ENCODE results near the gene DEPDC5. TPM values are rescaled to one million over a fixed set of nuclear protein-coding genes. Genes with fewer than 3 reads are reported as not detected.

DEPDC5 gene
- total RNA-seq, 1 experiment from 2014 or later = 13.3 TPM

- Mint-ChIP-seq H3K27ac (ENCODE audit: low read depth, unreplicated experiment) (no peak overlapping the region), H3K4me3 (ENCODE audit: unreplicated experiment) (no peak overlapping the region), H3K4me1 (ENCODE audit: insufficient read depth, unreplicated experiment) (peaks cover 14% of the 10 kb centered on the region), H3K27me3 (ENCODE audit: insufficient read depth, unreplicated experiment) (no peaks in the 10 kb centered on the region), H3K9me3 (ENCODE audit: unreplicated experiment) (no peaks in the 10 kb centered on the region), H3K36me3 (ENCODE audit: insufficient read depth, unreplicated experiment) (peaks cover 62% of the 10 kb centered on the region)
- ChIA-PET POLR2A (interaction anchor here (2.9 kb wide), 1 partner anchor 10 kb away, joined by 15 read pairs; no protein-coding TSS in a partner anchor), CTCF (interaction anchor here (0.6 kb wide), 1 partner anchor 14 kb away, joined by 4 read pairs; no protein-coding TSS in a partner anchor)
- no TSS peak for BruUV-seq (replicated peaks)
- TF ChIP-seq CTCF (IDR thresholded peaks at IDR 0.05; ENCODE audit: unreplicated experiment) = no peak
- DNase-seq (ENCODE audit: unreplicated experiment) = no peak
- intact Hi-C loops (cut with micrococcal nuclease) = no loop called here
Measured at GRCh38 chr22:31840585-31840984, 86.8 kb downstream of the DEPDC5 start.

GRCh38 chr22:31841078-31841827 lies 87.4 kb downstream of the DEPDC5 start:
- no peak overlapping the region for H3K4me3 Mint-ChIP-seq (ENCODE audit: unreplicated experiment)
- peaks cover 14% of the 10 kb centered on the region for H3K4me1 Mint-ChIP-seq (ENCODE audit: insufficient read depth, unreplicated experiment)
- TF ChIP-seq CTCF (IDR thresholded peaks at IDR 0.05; ENCODE audit: unreplicated experiment) = no peak
- H3K27ac Mint-ChIP-seq (ENCODE audit: low read depth, unreplicated experiment) = no peak overlapping the region
- CTCF ChIA-PET = interaction anchor here (0.6 to 0.9 kb wide), 2 partner anchors 14 to 423 kb away, joined by 3 to 4 read pairs; no protein-coding TSS in a partner anchor
- peaks cover 68% of the 10 kb centered on the region for H3K36me3 Mint-ChIP-seq (ENCODE audit: insufficient read depth, unreplicated experiment)
- H3K9me3 Mint-ChIP-seq (ENCODE audit: unreplicated experiment) = no peaks in the 10 kb centered on the region
- intact Hi-C loops (cut with micrococcal nuclease) = no loop called here
- no peaks in the 10 kb centered on the region for H3K27me3 Mint-ChIP-seq (ENCODE audit: insufficient read depth, unreplicated experiment)
- no peak for DNase-seq (ENCODE audit: unreplicated experiment)
- POLR2A ChIA-PET = interaction anchor here (0.6 to 0.7 kb wide), 2 partner anchors 12 to 104 kb away, joined by 3 read pairs; no protein-coding TSS in a partner anchor
- no TSS peak for BruUV-seq (replicated peaks)

DNA sequence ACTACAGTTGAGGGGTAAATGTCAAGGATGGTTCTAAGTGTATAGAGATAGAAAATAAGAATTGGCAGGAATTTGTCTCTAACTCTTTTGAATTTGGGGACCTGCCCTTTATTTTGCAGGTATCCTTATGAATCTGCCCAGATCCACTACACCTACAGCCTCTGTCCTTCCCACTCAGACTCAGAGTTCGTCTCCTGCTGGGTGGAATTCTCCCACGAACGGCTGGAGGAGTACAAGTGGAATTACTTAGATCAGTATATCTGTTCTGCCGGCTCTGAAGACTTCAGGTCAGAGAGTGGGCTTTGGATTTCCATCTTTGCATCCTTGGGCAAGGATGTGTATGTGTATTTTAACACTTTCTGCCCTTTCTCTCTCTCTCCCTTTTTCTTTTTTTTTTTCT lies 89.7 kb downstream of the DEPDC5 start:
- Mint-ChIP-seq H3K27me3 (ENCODE audit: insufficient read depth, unreplicated experiment) (no peaks in the 10 kb centered on the region), H3K9me3 (ENCODE audit: unreplicated experiment) (no peaks in the 10 kb centered on the region), H3K27ac (ENCODE audit: low read depth, unreplicated experiment) (no peak overlapping the region), H3K4me1 (ENCODE audit: insufficient read depth, unreplicated experiment) (peaks cover 10% of the 10 kb centered on the region), H3K4me3 (ENCODE audit: unreplicated experiment) (no peak overlapping the region), H3K36me3 (ENCODE audit: insufficient read depth, unreplicated experiment) (peaks cover 73% of the 10 kb centered on the region)
- no peak for DNase-seq (ENCODE audit: unreplicated experiment)
- ChIA-PET CTCF (no interaction called here), POLR2A (interaction anchor here (1.5 kb wide), 1 partner anchor 27 kb away, joined by 6 read pairs; no protein-coding TSS in a partner anchor)
- intact Hi-C loops (cut with micrococcal nuclease) = no loop called here
- no TSS peak for BruUV-seq (replicated peaks)
- TF ChIP-seq CTCF (IDR thresholded peaks at IDR 0.05; ENCODE audit: unreplicated experiment) = no peak

DNA sequence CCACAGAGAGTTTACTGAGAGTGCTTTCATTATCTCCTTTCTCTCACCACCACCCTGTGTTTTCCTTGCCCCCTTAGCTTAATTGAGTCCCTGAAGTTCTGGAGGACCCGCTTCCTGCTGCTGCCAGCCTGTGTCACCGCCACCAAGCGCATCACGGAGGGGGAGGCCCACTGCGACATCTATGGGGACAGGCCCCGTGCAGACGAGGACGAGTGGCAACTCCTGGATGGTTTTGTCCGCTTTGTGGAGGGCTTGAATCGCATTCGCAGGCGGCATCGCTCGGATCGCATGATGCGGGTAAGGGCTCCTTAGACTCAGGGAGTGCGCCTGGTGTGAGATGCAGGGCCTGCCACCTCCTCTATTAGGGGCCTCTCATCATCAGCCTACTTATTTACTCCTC lies 91.1 kb downstream of the DEPDC5 start:
- BruUV-seq (replicated peaks) = no TSS peak
- intact Hi-C loops (cut with micrococcal nuclease) = no loop called here
- Mint-ChIP-seq H3K36me3 (ENCODE audit: insufficient read depth, unreplicated experiment) (peaks cover 70% of the 10 kb centered on the region), H3K27ac (ENCODE audit: low read depth, unreplicated experiment) (no peak overlapping the region), H3K4me1 (ENCODE audit: insufficient read depth, unreplicated experiment) (no peaks in the 10 kb centered on the region), H3K4me3 (ENCODE audit: unreplicated experiment) (no peak overlapping the region), H3K27me3 (ENCODE audit: insufficient read depth, unreplicated experiment) (no peaks in the 10 kb centered on the region), H3K9me3 (ENCODE audit: unreplicated experiment) (no peaks in the 10 kb centered on the region)
- CTCF ChIA-PET = interaction anchor here (0.5 to 2.7 kb wide), 2 partner anchors 11 to 178 kb away, joined by 3 to 7 read pairs; no protein-coding TSS in a partner anchor
- no peak for DNase-seq (ENCODE audit: unreplicated experiment)
- POLR2A ChIA-PET = interaction anchor here (0.6 kb wide), 1 partner anchor 159 kb away, joined by 3 read pairs; no protein-coding TSS in a partner anchor
- no peak for TF ChIP-seq CTCF (IDR thresholded peaks at IDR 0.05; ENCODE audit: unreplicated experiment)

Measured in MCF 10A (cell line).